Brain microvascular endothelial cell (primary cell): ENCODE measurements around the gene ANXA6.
A peak's percentile ranks its signal among the peaks of the same experiment; 100 is the strongest.

Source experiments
- DNase-seq: peaks from one replicate; pipeline ENCODE4 v3.0.0-alpha.2; 2020
- H3K27ac ChIP-seq: fragments of 250-450 bp; sonication (Bioruptor Pico); 2 replicates; pipeline ENCODE4 v1.5.1; 2020; ENCODE audit warnings: mild to moderate bottlenecking, moderate library complexity
- H3K27me3 ChIP-seq: fragments of 250-450 bp; sonication (Bioruptor Pico); replicated peaks from 2 replicates; pipeline ENCODE4 v1.5.1; 2020; ENCODE audit warnings: mild to moderate bottlenecking
- H3K36me3 ChIP-seq: fragments of 250-450 bp; sonication (Bioruptor Pico); replicated peaks from 2 replicates; pipeline ENCODE4 v1.5.1; 2020; ENCODE audit warnings: mild to moderate bottlenecking
- H3K4me3 ChIP-seq: 2 replicates; pipeline ENCODE4 v1.5.1; 2011; ENCODE audit warnings: low read depth, mild to moderate bottlenecking, control low read depth, low read length, moderate library complexity
- in situ Hi-C: cut with HindIII; loops from 2 replicates; pipeline ENCODE4 v1.10.0; 2017; ENCODE audit warnings: low sequenced_read_pairs, low pct_ligation_motif_present
- TF ChIP-seq, protein P1 (sequence below): IDR thresholded peaks from 2 replicates; pipeline ENCODE4 v1.5.1; 2011; ENCODE audit warnings: low read depth, mild to moderate bottlenecking, moderate library complexity, low read length, control low read depth, inconsistent platforms; ENCODE audit errors: missing control alignments

ANXA6 gene

DNA sequence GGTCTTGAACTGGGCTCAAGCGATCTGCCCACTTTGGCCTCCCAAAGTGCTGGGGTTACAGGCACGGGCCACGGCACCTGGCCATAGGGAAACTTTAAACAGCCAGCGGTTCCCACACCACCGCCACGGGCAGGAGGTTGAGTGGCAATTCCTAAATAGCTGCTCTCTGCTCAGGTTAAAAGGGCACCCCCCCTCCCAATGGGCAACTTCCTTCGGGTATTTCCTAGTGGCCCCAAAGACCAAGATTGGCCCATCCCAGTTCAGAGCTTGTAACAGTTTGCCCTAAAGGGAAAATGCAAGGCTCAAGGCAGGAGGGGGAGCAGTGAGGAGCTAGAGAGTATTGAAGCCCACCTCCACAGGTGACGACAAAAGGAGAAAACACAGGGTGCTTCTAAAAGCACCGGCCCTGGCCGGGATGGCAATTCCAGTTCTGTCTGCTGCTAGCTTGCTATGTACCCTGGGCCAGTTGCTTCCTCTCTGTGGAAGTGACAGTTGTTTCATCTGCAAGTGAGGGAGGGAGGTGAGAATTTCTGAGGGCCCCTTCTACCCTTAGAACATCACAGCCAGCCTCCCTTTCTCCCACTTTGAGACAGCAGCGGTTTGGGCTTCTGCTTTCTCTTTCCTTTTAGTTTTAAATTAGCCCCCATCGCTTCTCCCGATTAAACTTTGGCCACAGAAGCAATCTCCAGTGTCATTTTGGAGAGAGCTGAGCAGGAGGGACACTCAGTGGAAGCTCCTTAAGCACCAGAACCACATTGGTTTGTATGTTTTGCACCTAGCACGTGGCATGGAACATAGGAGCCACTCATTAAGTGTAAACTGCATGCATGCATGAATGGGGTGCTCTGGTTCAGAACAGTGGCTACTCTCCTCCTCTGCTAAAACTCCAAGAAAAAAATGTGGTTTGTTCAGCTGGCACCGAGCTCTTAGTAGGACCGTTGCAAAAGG lies 59.5 kb downstream of the ANXA6 start:
- DNase-seq = no peak

DNA sequence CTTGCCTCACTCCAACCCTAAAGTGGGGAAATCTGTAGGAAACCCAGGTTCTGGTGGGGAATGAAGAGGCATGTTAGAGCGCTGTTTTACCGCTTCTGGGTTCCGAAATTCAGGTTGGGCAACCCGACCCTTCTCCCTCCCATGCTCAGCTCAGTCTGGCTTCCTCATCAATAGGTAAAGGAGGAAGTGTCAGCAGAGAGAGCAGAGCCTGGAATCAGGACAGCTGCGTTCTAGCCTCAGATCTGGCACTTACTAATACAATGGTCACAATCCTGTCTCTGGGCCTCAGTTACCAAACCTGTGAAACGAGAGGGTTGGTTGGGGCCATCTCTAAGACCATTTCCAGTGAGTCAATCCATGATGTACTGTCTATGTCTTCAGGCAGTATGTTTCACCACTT lies 60.5 kb downstream of the ANXA6 start:
- in situ Hi-C loops = no loop called here
- no peak for DNase-seq
- TF ChIP-seq, protein P1, sequence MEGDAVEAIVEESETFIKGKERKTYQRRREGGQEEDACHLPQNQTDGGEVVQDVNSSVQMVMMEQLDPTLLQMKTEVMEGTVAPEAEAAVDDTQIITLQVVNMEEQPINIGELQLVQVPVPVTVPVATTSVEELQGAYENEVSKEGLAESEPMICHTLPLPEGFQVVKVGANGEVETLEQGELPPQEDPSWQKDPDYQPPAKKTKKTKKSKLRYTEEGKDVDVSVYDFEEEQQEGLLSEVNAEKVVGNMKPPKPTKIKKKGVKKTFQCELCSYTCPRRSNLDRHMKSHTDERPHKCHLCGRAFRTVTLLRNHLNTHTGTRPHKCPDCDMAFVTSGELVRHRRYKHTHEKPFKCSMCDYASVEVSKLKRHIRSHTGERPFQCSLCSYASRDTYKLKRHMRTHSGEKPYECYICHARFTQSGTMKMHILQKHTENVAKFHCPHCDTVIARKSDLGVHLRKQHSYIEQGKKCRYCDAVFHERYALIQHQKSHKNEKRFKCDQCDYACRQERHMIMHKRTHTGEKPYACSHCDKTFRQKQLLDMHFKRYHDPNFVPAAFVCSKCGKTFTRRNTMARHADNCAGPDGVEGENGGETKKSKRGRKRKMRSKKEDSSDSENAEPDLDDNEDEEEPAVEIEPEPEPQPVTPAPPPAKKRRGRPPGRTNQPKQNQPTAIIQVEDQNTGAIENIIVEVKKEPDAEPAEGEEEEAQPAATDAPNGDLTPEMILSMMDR = no peak
- Histone ChIP-seq H3K27me3 (no peaks in the 10 kb centered on the region), H3K4me3 (no peak overlapping the region), H3K36me3 (peaks cover 18% of the 10 kb centered on the region), H3K27ac (no peak overlapping the region)

More for the DNA sequence above, 59.5 kb downstream of the ANXA6 start:
- peaks cover 28% of the 10 kb centered on the region for H3K36me3 ChIP-seq
- no peak overlapping the region for H3K4me3 ChIP-seq
- TF ChIP-seq, protein P1 = no peak
- in situ Hi-C loops = no loop called here
- no peaks in the 10 kb centered on the region for H3K27me3 ChIP-seq
- no peak overlapping the region for H3K27ac ChIP-seq

DNA sequence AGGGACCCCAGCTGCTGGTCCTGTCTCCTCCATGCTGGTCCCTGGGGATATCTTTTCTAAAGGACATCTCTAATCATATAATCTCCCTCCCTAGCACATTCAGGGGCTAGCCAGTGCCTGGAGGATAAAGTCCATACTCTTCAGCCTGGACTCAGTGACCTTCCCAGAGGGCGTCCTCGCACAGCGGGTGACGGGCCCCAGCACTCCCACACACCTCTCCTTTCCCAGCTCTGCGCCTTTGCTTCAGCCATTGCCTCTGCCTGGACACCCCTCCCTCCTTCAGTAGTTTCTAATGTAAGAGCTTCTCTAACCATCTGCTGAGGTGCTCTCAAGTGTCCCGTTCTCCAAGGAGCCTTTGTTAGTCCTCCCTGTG lies 61.6 kb downstream of the ANXA6 start:
- TF ChIP-seq, protein P1 = no peak
- no peak overlapping the region for H3K27ac ChIP-seq
- H3K27me3 ChIP-seq = no peaks in the 10 kb centered on the region
- DNase-seq = no peak
- H3K36me3 ChIP-seq = peaks cover 9% of the 10 kb centered on the region
- no peak overlapping the region for H3K4me3 ChIP-seq
- in situ Hi-C loops = no loop called here

DNA sequence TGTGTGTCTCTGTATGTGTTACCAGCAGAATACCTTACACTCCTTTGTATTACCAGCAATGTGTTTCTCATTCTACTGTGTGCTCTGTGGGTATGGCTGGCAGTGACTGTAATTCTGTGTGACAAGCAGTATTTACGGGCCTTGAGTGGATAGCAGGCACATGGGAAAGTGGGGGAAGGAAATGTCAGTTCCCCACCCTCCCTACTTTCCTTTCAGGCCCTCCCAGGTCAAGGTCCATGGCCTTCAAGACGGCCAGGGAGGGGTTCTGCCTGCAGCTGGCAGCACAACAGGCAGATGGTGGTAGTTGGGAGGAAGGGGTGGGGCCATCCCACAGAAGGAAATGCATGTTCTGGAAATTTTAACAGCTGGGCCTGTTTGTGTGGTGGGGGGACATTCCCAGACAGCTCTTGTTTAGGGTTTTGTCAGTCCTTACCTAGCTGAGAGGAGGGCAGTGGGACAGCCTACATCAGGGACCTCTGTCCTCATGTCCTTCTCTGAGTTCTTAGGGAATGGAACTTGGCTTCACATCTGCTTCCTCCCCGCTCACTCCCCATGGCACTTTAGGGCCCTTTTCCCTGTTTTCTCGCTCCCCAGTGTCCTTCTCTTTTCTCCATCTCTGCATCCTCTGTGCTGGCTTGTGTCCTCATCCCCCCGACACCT lies 62.1 kb downstream of the ANXA6 start:
- H3K27ac ChIP-seq = no peak overlapping the region

DNA sequence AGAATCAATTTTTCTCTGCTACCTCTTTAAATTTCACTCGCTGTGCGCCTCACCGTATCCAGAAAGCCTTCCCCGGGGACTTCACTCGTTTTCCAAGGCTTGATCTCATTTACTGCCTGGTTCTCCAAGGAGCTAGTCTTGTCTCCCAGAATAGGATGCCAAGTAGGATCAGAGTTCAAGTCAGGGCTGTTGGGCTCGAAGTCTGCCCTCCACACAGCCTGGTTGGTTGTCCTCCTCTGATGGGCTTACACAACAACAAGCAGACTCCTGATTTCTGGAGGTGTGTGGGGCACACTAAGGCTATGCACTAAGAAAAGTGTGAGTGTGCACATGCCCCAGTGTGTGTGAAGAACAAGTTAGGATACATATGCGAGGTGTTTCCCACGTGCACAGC lies 62.7 kb downstream of the ANXA6 start:
- Histone ChIP-seq H3K36me3 (peaks cover 2% of the 10 kb centered on the region), H3K4me3 (no peak overlapping the region), H3K27me3 (no peaks in the 10 kb centered on the region), H3K27ac (peak overlapping the region; percentile 89)
- no peak for DNase-seq
- TF ChIP-seq, protein P1 = no peak
- in situ Hi-C loops = no loop called here

More for the DNA sequence above, 62.1 kb downstream of the ANXA6 start:
- Histone ChIP-seq H3K4me3 (no peak overlapping the region), H3K27me3 (no peaks in the 10 kb centered on the region), H3K36me3 (peaks cover 3% of the 10 kb centered on the region)
- in situ Hi-C loops = no loop called here
- TF ChIP-seq, protein P1 = no peak
- DNase-seq = no peak
